Keratinocyte (primary cell): Measurements from ENCODE around the gene SLC27A1. TPM values are rescaled to one million over a fixed set of nuclear protein-coding genes. Genes with fewer than 3 reads are reported as not detected.

Source experiments
- DNase-seq: peaks from one replicate; pipeline ENCODE4 v3.0.0-alpha.2; 2011; ENCODE audit warnings: low read depth, missing footprints, low spot score
- FAIRE-seq: peaks from 2 replicates; lab custom pipeline; 2011; peaks lifted over from hg19 to GRCh38; lab: Jason Lieb, UNC
- H2AFZ ChIP-seq: 2 replicates; pipeline ENCODE4 v1.6.0; 2012; ENCODE audit warnings: low read length, control low read depth, inconsistent platforms; ENCODE audit not compliant: control insufficient read depth
- H3K27ac ChIP-seq: 2 replicates; pipeline ENCODE4 v1.5.1; 2011; ENCODE audit warnings: low read length; ENCODE audit not compliant: control insufficient read depth, insufficient read depth
- H3K27me3 ChIP-seq: 3 replicates; pipeline ENCODE4 v1.6.0; 2011; ENCODE audit warnings: low read length; ENCODE audit not compliant: control insufficient read depth, insufficient read depth; ENCODE audit errors: extremely low read depth
- H3K36me3 ChIP-seq, 2 experiments: 2 replicates in 1 of 2; 3 replicates in 1 of 2; pipeline ENCODE4 v1.5.1; 2011; ENCODE audit warnings: low read length in 2 of 2, mild to moderate bottlenecking in 1 of 2; ENCODE audit not compliant: control insufficient read depth in 2 of 2, insufficient read depth in 2 of 2; ENCODE audit errors: extremely low read depth in 1 of 2
- H3K4me1 ChIP-seq: 3 replicates; pipeline ENCODE4 v1.5.1; 2011; ENCODE audit warnings: low read length; ENCODE audit not compliant: control insufficient read depth, insufficient read depth; ENCODE audit errors: extremely low read depth
- H3K4me2 ChIP-seq: 3 replicates; pipeline ENCODE4 v1.6.0; 2011; ENCODE audit warnings: low read depth, low read length; ENCODE audit not compliant: control insufficient read depth, insufficient read depth; ENCODE audit errors: extremely low read depth
- H3K4me3 ChIP-seq, 3 experiments: fragments of 200-600 bp in 1 of 3; sonication (generic) in 1 of 3; 2 replicates in 2 of 3; 3 replicates in 1 of 3; pipeline ENCODE4 v1.5.1; 2011 to 2016; ENCODE audit warnings: low read length in 3 of 3, mild to moderate bottlenecking in 3 of 3, control low read depth in 2 of 3, inconsistent platforms in 1 of 3, low read depth in 1 of 3, mixed read lengths in 1 of 3, mixed run types in 1 of 3, moderate library complexity in 1 of 3; ENCODE audit not compliant: control insufficient read depth in 2 of 3, insufficient read depth in 2 of 3; ENCODE audit errors: extremely low read depth in 1 of 3
- H3K79me2 ChIP-seq: 2 replicates; pipeline ENCODE4 v1.6.0; 2012; ENCODE audit warnings: low read length; ENCODE audit not compliant: control insufficient read depth, insufficient read depth
- H3K9ac ChIP-seq: 3 replicates; pipeline ENCODE4 v1.6.0; 2011; ENCODE audit warnings: low read length; ENCODE audit not compliant: control insufficient read depth, insufficient read depth; ENCODE audit errors: extremely low read depth
- H3K9me1 ChIP-seq: 3 replicates; pipeline ENCODE4 v1.6.0; 2011; ENCODE audit warnings: low read length; ENCODE audit not compliant: control insufficient read depth, insufficient read depth; ENCODE audit errors: extremely low read depth
- H3K9me3 ChIP-seq: 2 replicates; pipeline ENCODE4 v1.5.1; 2012; ENCODE audit warnings: low read depth, low read length; ENCODE audit not compliant: control insufficient read depth
- H4K20me1 ChIP-seq: 3 replicates; pipeline ENCODE4 v1.6.0; 2011; ENCODE audit warnings: low read length; ENCODE audit not compliant: control insufficient read depth, insufficient read depth; ENCODE audit errors: extremely low read depth
- CTCF ChIP-seq, 3 experiments: IDR thresholded peaks in 1 of 3; conservative IDR thresholded peaks in 1 of 3; optimal IDR thresholded peaks in 1 of 3; 2 replicates in 2 of 3; 3 replicates in 1 of 3; pipeline versions ENCODE3 to v1.5.1; 2011; ENCODE audit warnings: low read length in 3 of 3, mild to moderate bottlenecking in 3 of 3, moderate library complexity in 2 of 3, control low read depth in 1 of 3, inconsistent platforms in 1 of 3; ENCODE audit not compliant: insufficient read depth in 2 of 3; ENCODE audit errors: extremely low read depth in 1 of 3
- EZH2 ChIP-seq: IDR thresholded peaks from one replicate; pipeline ENCODE4 v1.6.1; 2012; ENCODE audit warnings: inconsistent platforms, mild to moderate bottlenecking, low read length, moderate library complexity
- dilution Hi-C: fragments of 300-500 bp; cut with MboI; formaldehyde crosslinking; loops from one replicate; pipeline ENCODE4 v1.7.0; 2020; ENCODE audit warnings: low sequenced_read_pairs; ENCODE audit not compliant: extremely low pct_ligation_motif_present
- polyA plus RNA-seq, 5 experiments: library from polyadenylated mRNA; depleted of rRNA in 3 of 5; stranded (reverse) in 3 of 5; stranded (forward) in 1 of 5; unstranded in 1 of 5; fragments of >200 nt; gene quantifications; 1 replicate in 1 of 5; 2 replicates in 3 of 5; 3 replicates in 1 of 5; pipeline versions ENCODE4 v1.2.1 to v1.2.3, GENCODE V29; 2011 to 2012; ENCODE audit warnings: missing spikeins in 2 of 5, low read depth in 1 of 5, low replicate concordance in 1 of 5

SLC27A1 gene
- polyA plus RNA-seq, 1 donor (not counting 4 experiments of a cell fraction or from before 2014, with no cell fraction given) = 8.4 TPM

- H3K36me3 ChIP-seq = no peaks in the 10 kb centered on the region
- no peaks in the 10 kb centered on the region for H3K4me1 ChIP-seq
- DNase-seq (no peak), FAIRE-seq (no peak)
- no peak overlapping the region for H3K9ac ChIP-seq
- H3K27me3 ChIP-seq = no peaks in the 10 kb centered on the region
- no peaks in the 10 kb centered on the region for H3K9me1 ChIP-seq
- TF ChIP-seq CTCF (optimal IDR thresholded peaks at IDR 0.05 in 1 of 3, IDR thresholded peaks at IDR 0.05 in 1 of 3, conservative IDR thresholded peaks at IDR 0.05 in 1 of 3; ENCODE audit: extremely low read depth in 1 of 3, insufficient read depth in 2 of 3, low read length in 3 of 3) (no peak), EZH2 (no peak)
- H3K4me2 ChIP-seq = no peak overlapping the region
- H4K20me1 ChIP-seq = no peaks in the 10 kb centered on the region
- no peaks in the 10 kb centered on the region for H3K79me2 ChIP-seq
- no peak overlapping the region for H2AFZ ChIP-seq
- H3K4me3 ChIP-seq = no peak overlapping the region
- no peak overlapping the region for H3K27ac ChIP-seq
- no peaks in the 10 kb centered on the region for H3K9me3 ChIP-seq
- dilution Hi-C loops = no loop called here
These were observed 56.6 kb downstream of the SLC27A1 start for GRCh38 chr19:17526922-17527321.

- TF ChIP-seq EZH2 (no peak), CTCF (optimal IDR thresholded peaks at IDR 0.05 in 1 of 3, IDR thresholded peaks at IDR 0.05 in 1 of 3, conservative IDR thresholded peaks at IDR 0.05 in 1 of 3; ENCODE audit: extremely low read depth in 1 of 3, insufficient read depth in 2 of 3, low read length in 3 of 3) (no peak)
- FAIRE-seq (no peak), DNase-seq (no peak)
- no peaks in the 10 kb centered on the region for H3K9me3 ChIP-seq
- H3K4me3 ChIP-seq = no peak overlapping the region
- H4K20me1 ChIP-seq = no peaks in the 10 kb centered on the region
- H3K27me3 ChIP-seq = no peaks in the 10 kb centered on the region
- no peaks in the 10 kb centered on the region for H3K36me3 ChIP-seq
- no peaks in the 10 kb centered on the region for H3K4me1 ChIP-seq
- dilution Hi-C loops = no loop called here
- H3K79me2 ChIP-seq = no peaks in the 10 kb centered on the region
- no peak overlapping the region for H2AFZ ChIP-seq
- H3K9me1 ChIP-seq = no peaks in the 10 kb centered on the region
- H3K9ac ChIP-seq = no peak overlapping the region
- no peak overlapping the region for H3K27ac ChIP-seq
- H3K4me2 ChIP-seq = no peak overlapping the region
These were observed 57.0 kb downstream of the SLC27A1 start for GRCh38 chr19:17527326-17527725.
